GM19463 (cell line): ENCODE results near the gene HS2ST1.
A peak's percentile ranks its signal among the peaks of the same experiment; 100 is the strongest.
"Not testable (repeated sequence)": the region's sequence is repeated elsewhere in the genome, so short reads cannot be mapped to it uniquely, and the experiment has no call there.

Experiments used
- ATAC-seq: cut with Tn5 transposase; IDR thresholded peaks from one replicate; pipeline ENCODE4 v1.9.1; 2021; ENCODE audit warnings: mild to moderate bottlenecking, moderate library complexity; ENCODE audit not compliant: unreplicated experiment

The HS2ST1 gene

GRCh38 chr1:86914601-86914997 lies at the start of gene HS2ST1:
Gene HS2ST1, plus strand, starts transcription at chr1:86914635.
- ATAC-seq = no peak

GRCh38 chr1:86865973-86866637 lies 48.3 kb upstream of the HS2ST1 start:
- peak; percentile 90 for ATAC-seq

- no peak for ATAC-seq
Observed at GRCh38 chr1:86866665-86867064, 47.8 kb upstream of the HS2ST1 start.

GRCh38 chr1:86867278-86867677 lies 47.2 kb upstream of the HS2ST1 start:
- ATAC-seq = not testable (repeated sequence)

GRCh38 chr1:86868477-86868876 lies 46.0 kb upstream of the HS2ST1 start:
- no peak for ATAC-seq

- no peak for ATAC-seq
Observed at GRCh38 chr1:86871001-86871400, 43.4 kb upstream of the HS2ST1 start.

- no peak for ATAC-seq
Observed at GRCh38 chr1:86872086-86872485, 42.3 kb upstream of the HS2ST1 start.

- no peak for ATAC-seq
Observed at GRCh38 chr1:86875722-86876121, 38.7 kb upstream of the HS2ST1 start.

- ATAC-seq = peak; percentile 53
Observed at GRCh38 chr1:86887479-86888162, 26.8 kb upstream of the HS2ST1 start.

GRCh38 chr1:86888327-86888726 lies 26.1 kb upstream of the HS2ST1 start:
- no peak for ATAC-seq

- not testable (repeated sequence) for ATAC-seq
Observed at GRCh38 chr1:86899401-86899800, 15.0 kb upstream of the HS2ST1 start.

- ATAC-seq = no peak
Observed at GRCh38 chr1:86905875-86906274, 8.6 kb upstream of the HS2ST1 start.

- no peak for ATAC-seq
Observed at GRCh38 chr1:86906419-86906818, 8.0 kb upstream of the HS2ST1 start.

GRCh38 chr1:86912281-86912900 lies 2.0 kb upstream of the HS2ST1 start:
- ATAC-seq = no peak

GRCh38 chr1:86913399-86913895 lies 988 bp upstream of the HS2ST1 start:
- no peak for ATAC-seq

GRCh38 chr1:86913896-86914600 lies 387 bp upstream of the HS2ST1 start, which contains the start of gene SELENOF:
Gene SELENOF, minus strand, starts transcription at chr1:86914126. Its CDS starts 15 bp downstream, at chr1:86914111.
- peak; percentile 80 for ATAC-seq

- peak; percentile 22 for ATAC-seq
Observed at GRCh38 chr1:86914998-86915736, 732 bp downstream of the HS2ST1 start.

- no peak for ATAC-seq
Observed at GRCh38 chr1:86915737-86916235, 1.4 kb downstream of the HS2ST1 start.

- no peak for ATAC-seq
Observed at GRCh38 chr1:86916752-86917151, 2.3 kb downstream of the HS2ST1 start.

- no peak for ATAC-seq
Observed at GRCh38 chr1:86922445-86922844, 8.0 kb downstream of the HS2ST1 start.
